ENCODE data around the gene WNT8A.
"Not testable (repeated sequence)": the region's sequence is repeated elsewhere in the genome, so short reads cannot be mapped to it uniquely, and the experiment has no call there.

The WNT8A gene

DNA sequence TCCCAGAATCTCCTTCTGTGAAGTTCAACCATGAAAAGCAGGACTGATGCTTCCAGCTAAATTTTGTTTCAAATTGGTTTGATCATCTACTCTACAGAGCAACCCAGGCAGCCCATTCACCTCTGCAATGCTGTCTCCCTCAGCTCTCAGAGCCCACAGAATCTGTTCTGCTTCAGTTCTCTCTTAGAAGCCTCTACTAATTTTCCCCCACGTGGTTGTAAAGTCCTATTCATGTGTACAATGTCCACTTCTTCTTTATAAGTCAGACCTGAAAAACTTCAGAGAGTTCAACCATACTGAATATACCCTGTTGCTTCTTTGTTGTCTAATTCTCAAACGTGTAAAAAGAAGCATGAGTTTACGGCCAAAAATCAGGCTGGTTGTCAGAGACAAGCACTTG, 29.6 kb upstream of the WNT8A start:
- Histone ChIP-seq H3K9ac (no peak overlapping the region), H4K20me1 (no peaks in the 10 kb centered on the region), H3K27me3 (no peaks in the 10 kb centered on the region), H3K4me2 (no peak overlapping the region), H3K36me3 (no peaks in the 10 kb centered on the region), H3K9me3 (replicated peaks in 1 of 11) (no peaks in the 10 kb centered on the region), H3K4me1 (0 out of 20 replicates have a peak, but pooled peaks cover 0 to 3% (median 0%) of the 10 kb centered on the region in 10 experiments), H3K4me3 (no peak overlapping the region), H3K27ac (no peak overlapping the region)
- no peak for TF ChIP-seq Cebpa-rat (IDR thresholded peaks at IDR 0.05)

- no peak overlapping the region for H3K4me2 ChIP-seq
- no peaks in the 10 kb centered on the region for H3K9me3 ChIP-seq (replicated peaks in 1 of 11)
- 0 out of 20 replicates have a peak, but pooled peaks cover 0 to 3% (median 0%) of the 10 kb centered on the region in 10 experiments for H3K4me1 ChIP-seq
- H4K20me1 ChIP-seq, result no peaks in the 10 kb centered on the region
- no peak for TF ChIP-seq Cebpa-rat (IDR thresholded peaks at IDR 0.05)
- no peak overlapping the region for H3K4me3 ChIP-seq
- H3K27ac ChIP-seq, result no peak overlapping the region
- H3K36me3 ChIP-seq, result no peaks in the 10 kb centered on the region
- no peak overlapping the region for H3K9ac ChIP-seq
- no peaks in the 10 kb centered on the region for H3K27me3 ChIP-seq
Observed at GRCh38 chr5:138054847-138055558, 28.8 kb upstream of the WNT8A start.

DNA sequence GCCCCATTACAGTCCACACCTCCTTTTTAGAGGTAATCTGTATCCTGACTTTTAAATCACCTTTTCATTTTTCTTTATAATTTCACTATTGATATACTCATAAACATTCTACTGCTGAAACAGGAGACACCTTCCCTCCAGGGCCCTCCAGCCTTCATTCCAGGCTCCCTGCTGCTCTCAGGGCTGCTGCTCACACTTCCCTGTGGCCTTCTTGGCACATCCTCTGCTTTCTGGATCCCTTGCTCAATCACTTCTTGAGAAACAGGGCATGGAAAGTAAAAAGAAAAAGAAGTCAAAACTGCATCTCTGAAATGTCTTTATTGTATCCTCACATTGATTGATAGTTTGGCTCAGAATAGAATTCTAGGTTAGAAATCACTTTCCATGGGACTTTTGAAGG, 19.3 kb upstream of the WNT8A start:
- Histone ChIP-seq H3K4me3 (no peak overlapping the region), H4K20me1 (no peaks in the 10 kb centered on the region), H3K36me3 (no peaks in the 10 kb centered on the region), H3K9me3 (replicated peaks in 1 of 11) (no peaks in the 10 kb centered on the region), H3K9ac (no peak overlapping the region), H3K27me3 (no peaks in the 10 kb centered on the region), H3K27ac (no peak overlapping the region), H3K4me2 (no peak overlapping the region), H3K4me1 (no peaks in the 10 kb centered on the region)
- no peak for TF ChIP-seq Cebpa-rat (IDR thresholded peaks at IDR 0.05)

DNA sequence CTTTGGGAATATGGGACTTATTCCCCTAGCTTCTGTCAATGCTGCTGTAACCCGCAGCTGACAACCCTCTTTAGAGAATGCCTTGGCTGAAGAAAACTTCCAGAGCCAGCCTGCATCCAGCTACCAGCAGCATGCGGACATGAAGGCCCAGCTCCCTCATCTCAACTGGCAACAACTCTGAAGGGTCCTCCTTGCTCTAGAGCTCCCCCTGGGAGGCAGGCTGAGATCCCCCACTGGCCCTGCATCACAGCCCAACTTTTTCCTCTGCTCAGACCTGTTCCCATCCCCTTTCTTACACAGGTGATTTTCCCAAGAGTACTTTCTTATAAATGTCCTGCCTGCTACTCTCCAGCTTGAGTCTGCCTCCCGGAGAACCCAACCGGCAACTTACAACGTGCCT, 18.7 kb upstream of the WNT8A start:
- H3K4me1 ChIP-seq, result no peaks in the 10 kb centered on the region
- no peaks in the 10 kb centered on the region for H3K27me3 ChIP-seq
- no peaks in the 10 kb centered on the region for H3K36me3 ChIP-seq
- no peaks in the 10 kb centered on the region for H3K9me3 ChIP-seq (replicated peaks in 1 of 11)
- H3K9ac ChIP-seq, result no peak overlapping the region
- H3K4me3 ChIP-seq, result no peak overlapping the region
- TF ChIP-seq Cebpa-rat (IDR thresholded peaks at IDR 0.05), result no peak
- no peaks in the 10 kb centered on the region for H4K20me1 ChIP-seq
- no peak overlapping the region for H3K4me2 ChIP-seq
- no peak overlapping the region for H3K27ac ChIP-seq

GRCh38 chr5:138067945-138068344, 15.9 kb upstream of the WNT8A start:
- Histone ChIP-seq H3K9me3 (replicated peaks in 1 of 11) (no peaks in the 10 kb centered on the region), H3K36me3 (no peaks in the 10 kb centered on the region), H3K27me3 (no peaks in the 10 kb centered on the region), H3K4me2 (no peak overlapping the region), H3K27ac (no peak overlapping the region), H4K20me1 (no peaks in the 10 kb centered on the region), H3K9ac (no peak overlapping the region), H3K4me3 (no peak overlapping the region), H3K4me1 (no peaks in the 10 kb centered on the region)
- no peak for TF ChIP-seq Cebpa-rat (IDR thresholded peaks at IDR 0.05)

GRCh38 chr5:138068742-138069600, 14.9 kb upstream of the WNT8A start:
- Histone ChIP-seq H3K4me1 (no peaks in the 10 kb centered on the region), H3K4me3 (no peak overlapping the region), H4K20me1 (no peaks in the 10 kb centered on the region), H3K9ac (no peak overlapping the region), H3K9me3 (replicated peaks in 1 of 11) (no peaks in the 10 kb centered on the region), H3K4me2 (no peak overlapping the region), H3K27me3 (no peaks in the 10 kb centered on the region), H3K27ac (no peak overlapping the region), H3K36me3 (no peaks in the 10 kb centered on the region)
- no peak for TF ChIP-seq Cebpa-rat (IDR thresholded peaks at IDR 0.05)

- H3K27me3 ChIP-seq; H3K4me2 ChIP-seq; H4K20me1 ChIP-seq; H3K36me3 ChIP-seq; H3K9ac ChIP-seq; H3K4me1 ChIP-seq; H3K4me3 ChIP-seq; H3K27ac ChIP-seq; H3K9me3 ChIP-seq (replicated peaks in 1 of 11): not testable (repeated sequence)
Observed at GRCh38 chr5:138070026-138070425, 13.8 kb upstream of the WNT8A start.

GRCh38 chr5:138077064-138077696, 6.7 kb upstream of the WNT8A start:
- H3K4me3 ChIP-seq, result no peak overlapping the region
- H4K20me1 ChIP-seq, result no peaks in the 10 kb centered on the region
- H3K9ac ChIP-seq, result no peak overlapping the region
- no peak overlapping the region for H3K4me2 ChIP-seq
- no peaks in the 10 kb centered on the region for H3K27me3 ChIP-seq
- TF ChIP-seq Cebpa-rat (IDR thresholded peaks at IDR 0.05), result no peak
- H3K4me1 ChIP-seq, result peaks cover 6 to 14% (median 11%) of the 10 kb centered on the region in 10 experiments; a peak in 15 of 20 replicates
- H3K9me3 ChIP-seq (replicated peaks in 1 of 11), result no peaks in the 10 kb centered on the region
- no peaks in the 10 kb centered on the region for H3K36me3 ChIP-seq
- H3K27ac ChIP-seq, result no peak overlapping the region

DNA sequence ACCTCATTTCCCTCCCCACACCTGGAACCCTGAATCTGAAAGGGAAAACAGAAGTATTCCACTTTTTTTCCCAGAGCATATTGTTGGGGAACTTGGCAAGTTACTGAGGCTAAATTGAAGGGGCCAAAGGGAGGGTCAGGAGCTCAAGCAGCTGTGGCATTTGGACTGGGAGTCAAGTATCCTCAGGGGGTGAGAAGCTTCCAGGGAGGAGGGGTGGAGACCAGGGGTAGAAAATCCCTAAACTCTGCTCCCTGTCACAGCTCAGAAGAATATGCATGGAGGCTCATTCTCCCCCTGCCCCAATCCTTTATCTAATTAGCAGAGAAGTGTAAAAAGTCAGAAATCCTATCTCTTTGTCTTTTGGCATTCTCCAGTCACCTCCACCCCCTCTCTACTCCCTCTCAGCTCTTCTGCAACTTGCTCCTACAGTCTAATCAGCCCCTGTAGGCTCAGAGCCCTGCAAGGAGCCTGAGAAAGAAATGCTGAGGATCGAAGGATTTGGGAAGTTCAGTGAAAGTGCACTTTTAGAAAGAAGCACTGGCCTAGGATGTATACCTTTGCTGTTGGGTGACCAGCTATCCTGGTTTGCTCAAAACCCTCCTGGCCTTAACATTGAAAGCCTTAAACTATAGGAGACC, 5.7 kb upstream of the WNT8A start:
- Histone ChIP-seq H3K9ac (no peak overlapping the region), H3K27ac (no peak overlapping the region)

More for the DNA sequence above, 5.7 kb upstream of the WNT8A start:
- Histone ChIP-seq H3K27me3 (no peaks in the 10 kb centered on the region), H4K20me1 (no peaks in the 10 kb centered on the region), H3K9me3 (replicated peaks in 1 of 11) (no peaks in the 10 kb centered on the region), H3K4me3 (no peak overlapping the region), H3K4me1 (peaks cover 6 to 14% (median 11%) of the 10 kb centered on the region in 10 experiments; a peak in 15 of 20 replicates), H3K4me2 (no peak overlapping the region), H3K36me3 (no peaks in the 10 kb centered on the region)
- TF ChIP-seq Cebpa-rat (IDR thresholded peaks at IDR 0.05), result no peak

Data from BLaER1 treated with 17β-estradiol and CSF1 and Interleukin-3, amounts not matched to agents 10 nM and 100 nM (cell line).